H1 (cell line): ENCODE measurements around the gene KAZALD1. TPM values are rescaled to one million over a fixed set of nuclear protein-coding genes. Genes with fewer than 3 reads are reported as not detected.

ENCODE experiments used
- ASH2L ChIP-seq: fragments of 200-600, 300-600 bp; sonication (generic); IDR thresholded peaks from one replicate; pipeline ENCODE4 v1.7.1; 2017; ENCODE audit warnings: low read length
- FOSL1 ChIP-seq: IDR thresholded peaks from 2 replicates; pipeline ENCODE4 v1.6.1; 2011; ENCODE audit warnings: mild to moderate bottlenecking, low read depth, low read length, moderate library complexity; ENCODE audit not compliant: insufficient read depth
- GABPA ChIP-seq: IDR thresholded peaks from 2 replicates; pipeline ENCODE4 v1.6.1; 2011; ENCODE audit warnings: mild to moderate bottlenecking, low read length, moderate library complexity, borderline replicate concordance; ENCODE audit not compliant: insufficient read depth
- HDAC2 ChIP-seq, 2 experiments: fragments of 300-600 bp in 1 of 2; sonication (generic) in 1 of 2; IDR thresholded peaks; 2 replicates each; pipeline ENCODE4 v1.6.1; 2011 to 2012; ENCODE audit warnings: low read depth in 2 of 2, low read length in 2 of 2, mild to moderate bottlenecking in 2 of 2, moderate library complexity in 2 of 2, borderline replicate concordance in 1 of 2, inconsistent platforms in 1 of 2
- KDM1A ChIP-seq: fragments of 200-600, 300-600 bp; sonication (generic); IDR thresholded peaks from 2 replicates; pipeline ENCODE4 v1.7.1; 2016; ENCODE audit warnings: mild to moderate bottlenecking, low read length, borderline replicate concordance
- RNF2 ChIP-seq: fragments of 200-900, 300-1000 bp; sonication (generic); IDR thresholded peaks from 2 replicates; pipeline ENCODE4 v1.7.1; 2016; ENCODE audit warnings: borderline replicate concordance, low read depth, mild to moderate bottlenecking, antibody characterized with exemption, low read length; ENCODE audit not compliant: poor library complexity, severe bottlenecking; ENCODE audit errors: missing control alignments
- SIX5 ChIP-seq: IDR thresholded peaks from 2 replicates; pipeline ENCODE4 v1.6.1; 2011; ENCODE audit warnings: mild to moderate bottlenecking, low read depth, low read length
- SP2 ChIP-seq: IDR thresholded peaks from 2 replicates; pipeline ENCODE4 v1.6.1; 2012; ENCODE audit warnings: mild to moderate bottlenecking, low read length, inconsistent platforms
- SRF ChIP-seq: IDR thresholded peaks from 2 replicates; pipeline ENCODE4 v1.6.1; 2011; ENCODE audit warnings: mild to moderate bottlenecking, low read depth, low read length, moderate library complexity
- TAF1 ChIP-seq: IDR thresholded peaks from 2 replicates; pipeline ENCODE4 v1.6.1; 2011; ENCODE audit warnings: mild to moderate bottlenecking, low read depth, low read length
- polyA plus RNA-seq, 7 experiments: library from polyadenylated mRNA; depleted of rRNA in 3 of 7; stranded (reverse) in 5 of 7; unstranded in 2 of 7; fragments of >200 nt in 5 of 7; fragments of 200-250 nt in 2 of 7; gene quantifications; 1 replicate in 5 of 7; 2 replicates in 1 of 7; 4 replicates in 1 of 7; pipeline versions ENCODE4 v1.2.1 to v1.2.3, GENCODE V29; 2011 to 2013; ENCODE audit warnings: missing spikeins in 2 of 7, mixed read lengths in 2 of 7
- total RNA-seq: library from RNA; stranded (reverse); fragmentation: NEBNext Ultra II Directional; extraction: Animal tissue kit (Norgen Biotek cat#: 25700); gene quantifications from 2 replicates; pipeline ENCODE4 v1.2.1, GENCODE V29; 2021
- TF ChIP-seq, protein P1 (sequence below): fragments of 300-600 bp; sonication (generic); IDR thresholded peaks from 2 replicates; pipeline ENCODE4 v1.7.1; 2012; ENCODE audit warnings: low read length, moderate library complexity, mild to moderate bottlenecking, inconsistent platforms; ENCODE audit not compliant: insufficient replicate concordance

The KAZALD1 gene
- total and polyA plus RNA-seq, 2 of the 8 experiments (the other 6 are each of a cell fraction or from before 2014, with no cell fraction given), result 0.65 to 1.9 TPM

DNA sequence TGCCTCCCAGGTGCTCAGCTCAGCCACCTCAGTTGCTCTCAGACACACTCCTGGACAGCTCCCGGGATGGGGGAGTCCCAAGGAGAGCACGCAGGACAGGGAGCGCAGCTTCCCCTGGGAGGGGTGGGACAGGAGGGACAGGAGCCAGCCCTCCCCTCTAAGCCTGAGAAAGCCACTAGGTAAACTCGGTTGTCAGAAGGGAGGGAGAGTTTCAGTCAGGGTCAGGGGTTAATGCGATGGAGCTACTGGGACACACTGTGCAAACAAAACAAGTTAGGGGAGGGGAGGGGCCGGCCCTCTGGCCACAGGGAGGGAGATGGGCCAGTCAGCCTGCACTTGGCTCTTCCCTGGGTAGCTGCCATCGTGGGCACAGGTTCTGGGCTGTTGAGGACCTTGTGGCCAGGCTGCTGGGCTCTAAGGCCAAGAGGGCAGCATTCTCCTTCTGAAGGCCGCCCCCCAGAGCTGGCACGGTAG is 31.1 kb downstream of the KAZALD1 start (continued):
- TF ChIP-seq, protein P1, sequence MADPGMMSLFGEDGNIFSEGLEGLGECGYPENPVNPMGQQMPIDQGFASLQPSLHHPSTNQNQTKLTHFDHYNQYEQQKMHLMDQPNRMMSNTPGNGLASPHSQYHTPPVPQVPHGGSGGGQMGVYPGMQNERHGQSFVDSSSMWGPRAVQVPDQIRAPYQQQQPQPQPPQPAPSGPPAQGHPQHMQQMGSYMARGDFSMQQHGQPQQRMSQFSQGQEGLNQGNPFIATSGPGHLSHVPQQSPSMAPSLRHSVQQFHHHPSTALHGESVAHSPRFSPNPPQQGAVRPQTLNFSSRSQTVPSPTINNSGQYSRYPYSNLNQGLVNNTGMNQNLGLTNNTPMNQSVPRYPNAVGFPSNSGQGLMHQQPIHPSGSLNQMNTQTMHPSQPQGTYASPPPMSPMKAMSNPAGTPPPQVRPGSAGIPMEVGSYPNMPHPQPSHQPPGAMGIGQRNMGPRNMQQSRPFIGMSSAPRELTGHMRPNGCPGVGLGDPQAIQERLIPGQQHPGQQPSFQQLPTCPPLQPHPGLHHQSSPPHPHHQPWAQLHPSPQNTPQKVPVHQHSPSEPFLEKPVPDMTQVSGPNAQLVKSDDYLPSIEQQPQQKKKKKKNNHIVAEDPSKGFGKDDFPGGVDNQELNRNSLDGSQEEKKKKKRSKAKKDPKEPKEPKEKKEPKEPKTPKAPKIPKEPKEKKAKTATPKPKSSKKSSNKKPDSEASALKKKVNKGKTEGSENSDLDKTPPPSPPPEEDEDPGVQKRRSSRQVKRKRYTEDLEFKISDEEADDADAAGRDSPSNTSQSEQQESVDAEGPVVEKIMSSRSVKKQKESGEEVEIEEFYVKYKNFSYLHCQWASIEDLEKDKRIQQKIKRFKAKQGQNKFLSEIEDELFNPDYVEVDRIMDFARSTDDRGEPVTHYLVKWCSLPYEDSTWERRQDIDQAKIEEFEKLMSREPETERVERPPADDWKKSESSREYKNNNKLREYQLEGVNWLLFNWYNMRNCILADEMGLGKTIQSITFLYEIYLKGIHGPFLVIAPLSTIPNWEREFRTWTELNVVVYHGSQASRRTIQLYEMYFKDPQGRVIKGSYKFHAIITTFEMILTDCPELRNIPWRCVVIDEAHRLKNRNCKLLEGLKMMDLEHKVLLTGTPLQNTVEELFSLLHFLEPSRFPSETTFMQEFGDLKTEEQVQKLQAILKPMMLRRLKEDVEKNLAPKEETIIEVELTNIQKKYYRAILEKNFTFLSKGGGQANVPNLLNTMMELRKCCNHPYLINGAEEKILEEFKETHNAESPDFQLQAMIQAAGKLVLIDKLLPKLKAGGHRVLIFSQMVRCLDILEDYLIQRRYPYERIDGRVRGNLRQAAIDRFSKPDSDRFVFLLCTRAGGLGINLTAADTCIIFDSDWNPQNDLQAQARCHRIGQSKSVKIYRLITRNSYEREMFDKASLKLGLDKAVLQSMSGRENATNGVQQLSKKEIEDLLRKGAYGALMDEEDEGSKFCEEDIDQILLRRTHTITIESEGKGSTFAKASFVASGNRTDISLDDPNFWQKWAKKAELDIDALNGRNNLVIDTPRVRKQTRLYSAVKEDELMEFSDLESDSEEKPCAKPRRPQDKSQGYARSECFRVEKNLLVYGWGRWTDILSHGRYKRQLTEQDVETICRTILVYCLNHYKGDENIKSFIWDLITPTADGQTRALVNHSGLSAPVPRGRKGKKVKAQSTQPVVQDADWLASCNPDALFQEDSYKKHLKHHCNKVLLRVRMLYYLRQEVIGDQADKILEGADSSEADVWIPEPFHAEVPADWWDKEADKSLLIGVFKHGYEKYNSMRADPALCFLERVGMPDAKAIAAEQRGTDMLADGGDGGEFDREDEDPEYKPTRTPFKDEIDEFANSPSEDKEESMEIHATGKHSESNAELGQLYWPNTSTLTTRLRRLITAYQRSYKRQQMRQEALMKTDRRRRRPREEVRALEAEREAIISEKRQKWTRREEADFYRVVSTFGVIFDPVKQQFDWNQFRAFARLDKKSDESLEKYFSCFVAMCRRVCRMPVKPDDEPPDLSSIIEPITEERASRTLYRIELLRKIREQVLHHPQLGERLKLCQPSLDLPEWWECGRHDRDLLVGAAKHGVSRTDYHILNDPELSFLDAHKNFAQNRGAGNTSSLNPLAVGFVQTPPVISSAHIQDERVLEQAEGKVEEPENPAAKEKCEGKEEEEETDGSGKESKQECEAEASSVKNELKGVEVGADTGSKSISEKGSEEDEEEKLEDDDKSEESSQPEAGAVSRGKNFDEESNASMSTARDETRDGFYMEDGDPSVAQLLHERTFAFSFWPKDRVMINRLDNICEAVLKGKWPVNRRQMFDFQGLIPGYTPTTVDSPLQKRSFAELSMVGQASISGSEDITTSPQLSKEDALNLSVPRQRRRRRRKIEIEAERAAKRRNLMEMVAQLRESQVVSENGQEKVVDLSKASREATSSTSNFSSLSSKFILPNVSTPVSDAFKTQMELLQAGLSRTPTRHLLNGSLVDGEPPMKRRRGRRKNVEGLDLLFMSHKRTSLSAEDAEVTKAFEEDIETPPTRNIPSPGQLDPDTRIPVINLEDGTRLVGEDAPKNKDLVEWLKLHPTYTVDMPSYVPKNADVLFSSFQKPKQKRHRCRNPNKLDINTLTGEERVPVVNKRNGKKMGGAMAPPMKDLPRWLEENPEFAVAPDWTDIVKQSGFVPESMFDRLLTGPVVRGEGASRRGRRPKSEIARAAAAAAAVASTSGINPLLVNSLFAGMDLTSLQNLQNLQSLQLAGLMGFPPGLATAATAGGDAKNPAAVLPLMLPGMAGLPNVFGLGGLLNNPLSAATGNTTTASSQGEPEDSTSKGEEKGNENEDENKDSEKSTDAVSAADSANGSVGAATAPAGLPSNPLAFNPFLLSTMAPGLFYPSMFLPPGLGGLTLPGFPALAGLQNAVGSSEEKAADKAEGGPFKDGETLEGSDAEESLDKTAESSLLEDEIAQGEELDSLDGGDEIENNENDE, result no peak
- TF ChIP-seq RNF2 (no peak), SP2 (no peak), SIX5 (no peak), HDAC2 (IDR thresholded peaks at IDR 0.05; ENCODE audit: borderline replicate concordance in 1 of 2, low read depth in 2 of 2, low read length in 2 of 2) (no peak), KDM1A (no peak), FOSL1 (no peak), SRF (no peak), GABPA (no peak), ASH2L (no peak), TAF1 (no peak)
